LHCN-M2 (cell line): ENCODE results near the gene STARD10. TPM values are rescaled to one million over a fixed set of nuclear protein-coding genes. Genes with fewer than 3 reads are reported as not detected.

Experiments
- DNase-seq: peaks from one replicate; pipeline ENCODE4 v3.0.0-alpha.2; 2012; ENCODE audit warnings: low read depth
- total RNA-seq: library from RNA; depleted of rRNA; stranded (reverse); fragments of >200 nt; gene quantifications from 2 replicates; pipeline ENCODE4 v1.2.3, GENCODE V29; 2014

Gene STARD10
- total RNA-seq, 1 experiment from 2014 or later: 3.2 TPM

- no peak for DNase-seq
These were observed 67.3 kb downstream of the STARD10 start for GRCh38 chr11:72726266-72727220.

GRCh38 chr11:72725724-72726028 lies 68.2 kb downstream of the STARD10 start:
- no peak for DNase-seq

GRCh38 chr11:72724851-72725723 lies 68.8 kb downstream of the STARD10 start:
- peak; percentile 75 for DNase-seq

GRCh38 chr11:72724021-72724551 lies 69.8 kb downstream of the STARD10 start:
- no peak for DNase-seq

GRCh38 chr11:72723508-72723907 lies 70.3 kb downstream of the STARD10 start:
- peak; percentile 60 for DNase-seq

- peak; percentile 85 for DNase-seq
These were observed 71.6 kb downstream of the STARD10 start for GRCh38 chr11:72722050-72722748.

- DNase-seq: no peak
These were observed 72.2 kb downstream of the STARD10 start for GRCh38 chr11:72721689-72722049.

GRCh38 chr11:72721276-72721675 lies 72.6 kb downstream of the STARD10 start:
- no peak for DNase-seq

GRCh38 chr11:72720784-72721183 lies 73.1 kb downstream of the STARD10 start:
- DNase-seq: no peak

- no peak for DNase-seq
These were observed 73.8 kb downstream of the STARD10 start for GRCh38 chr11:72720047-72720446.

- DNase-seq: no peak
These were observed 74.3 kb downstream of the STARD10 start for GRCh38 chr11:72719551-72719950.

GRCh38 chr11:72719144-72719543 lies 74.7 kb downstream of the STARD10 start:
- DNase-seq: no peak

GRCh38 chr11:72718101-72718501 lies 75.7 kb downstream of the STARD10 start:
- DNase-seq: no peak

GRCh38 chr11:72716788-72717435 lies 76.9 kb downstream of the STARD10 start:
- DNase-seq: no peak

GRCh38 chr11:72716290-72716689 lies 77.6 kb downstream of the STARD10 start:
- DNase-seq: no peak

- DNase-seq: no peak
These were observed 81.0 kb downstream of the STARD10 start for GRCh38 chr11:72712841-72713240.

GRCh38 chr11:72712168-72712751 lies 81.6 kb downstream of the STARD10 start:
- DNase-seq: no peak

GRCh38 chr11:72711141-72711540 lies 82.7 kb downstream of the STARD10 start:
- no peak for DNase-seq

- DNase-seq: no peak
These were observed 83.6 kb downstream of the STARD10 start for GRCh38 chr11:72710278-72710677.

GRCh38 chr11:72709478-72710238 lies 84.2 kb downstream of the STARD10 start:
- DNase-seq: no peak
